Measurements from ENCODE around the gene TTYH3. TPM values are rescaled to one million over a fixed set of nuclear protein-coding genes. Genes with fewer than 3 reads are reported as not detected.

TTYH3 gene
- total and polyA plus RNA-seq, 2 donors, result 4.4 to 20.4 TPM

DNA sequence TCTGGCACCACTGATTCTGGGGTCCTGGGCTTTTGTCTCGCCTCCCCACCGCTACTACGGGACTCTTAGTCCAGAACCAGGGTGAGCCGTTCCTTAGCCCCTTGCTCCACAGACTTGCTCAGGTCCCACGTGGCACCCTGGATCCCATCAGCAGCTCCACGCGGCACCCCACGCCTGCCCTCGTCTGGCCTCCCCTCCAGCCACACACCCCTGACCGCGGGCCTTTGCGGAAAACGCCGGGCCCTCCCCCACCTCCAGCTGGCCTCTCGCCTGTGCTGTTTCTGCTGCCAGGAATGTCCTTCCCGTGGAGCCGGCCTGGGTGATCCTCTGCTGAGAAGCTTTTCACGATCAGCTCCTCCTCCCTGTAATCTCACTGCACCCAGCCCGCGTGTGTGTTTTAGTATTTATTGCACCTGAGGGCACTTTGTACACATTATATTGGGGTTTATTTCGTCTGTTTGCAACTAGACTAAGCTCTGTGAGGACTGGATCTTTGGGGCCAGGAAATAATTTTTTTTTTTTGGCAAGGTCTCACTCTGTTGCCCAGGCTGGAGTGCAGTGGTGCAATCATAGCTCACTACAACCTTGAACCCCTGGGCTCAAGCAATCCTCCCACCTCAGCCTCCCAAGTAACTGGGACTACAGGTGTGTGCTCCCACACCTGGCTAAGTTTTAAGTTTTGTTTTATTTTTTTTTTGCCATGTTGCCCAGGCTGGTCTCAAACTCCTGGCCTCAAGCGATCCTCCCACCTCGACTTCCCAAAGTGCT lies 10.5 kb upstream of the TTYH3 start:
- no peaks in the 10 kb centered on the region for H3K27me3 ChIP-seq (ENCODE audit: control insufficient read depth in 2 of 2, insufficient read depth in 1 of 2, low read length in 1 of 2)
- WGBS, result 93% methylated on average over 23 of the region's 23 CpGs
- H3K36me3 ChIP-seq (ENCODE audit: control insufficient read depth in 2 of 2, insufficient read depth in 2 of 2, low read length in 1 of 2), result no peaks in the 10 kb centered on the region
- H3K4me1 ChIP-seq (ENCODE audit: control insufficient read depth in 2 of 2, insufficient read depth in 2 of 2, low read length in 2 of 2), result peaks cover 0 to 15% of the 10 kb centered on the region in 2 donors
- no peaks in the 10 kb centered on the region for H3K9me3 ChIP-seq (ENCODE audit: control insufficient read depth in 2 of 2, insufficient read depth in 1 of 2, low read length in 1 of 2)
- no peak overlapping the region for H3K4me3 ChIP-seq (ENCODE audit: low read length in 2 of 2)
- H3K27ac ChIP-seq (ENCODE audit: low read depth in 1 of 2, low read length in 1 of 2), result no peak overlapping the region
- DNase-seq (ENCODE audit: low read depth in 6 of 9, low spot score in 9 of 9), result no peak

- Histone ChIP-seq H3K27me3 (ENCODE audit: control insufficient read depth in 2 of 2, insufficient read depth in 1 of 2, low read length in 1 of 2) (peaks cover 0 to 4% of the 10 kb centered on the region in 2 donors), H3K4me1 (ENCODE audit: control insufficient read depth in 2 of 2, insufficient read depth in 2 of 2, low read length in 2 of 2) (peaks cover 0 to 14% of the 10 kb centered on the region in 2 donors), H3K27ac (ENCODE audit: low read depth in 1 of 2, low read length in 1 of 2) (no peak overlapping the region), H3K36me3 (ENCODE audit: control insufficient read depth in 2 of 2, insufficient read depth in 2 of 2, low read length in 1 of 2) (no peaks in the 10 kb centered on the region), H3K4me3 (ENCODE audit: low read length in 2 of 2) (no peak overlapping the region), H3K9me3 (ENCODE audit: control insufficient read depth in 2 of 2, insufficient read depth in 1 of 2, low read length in 1 of 2) (no peaks in the 10 kb centered on the region)
- no peak for DNase-seq (ENCODE audit: low read depth in 6 of 9, low spot score in 9 of 9)
- 77% methylated on average over 12 of the region's 12 CpGs for WGBS
Measured at GRCh38 chr7:2621948-2622640, 9.7 kb upstream of the TTYH3 start.

DNA sequence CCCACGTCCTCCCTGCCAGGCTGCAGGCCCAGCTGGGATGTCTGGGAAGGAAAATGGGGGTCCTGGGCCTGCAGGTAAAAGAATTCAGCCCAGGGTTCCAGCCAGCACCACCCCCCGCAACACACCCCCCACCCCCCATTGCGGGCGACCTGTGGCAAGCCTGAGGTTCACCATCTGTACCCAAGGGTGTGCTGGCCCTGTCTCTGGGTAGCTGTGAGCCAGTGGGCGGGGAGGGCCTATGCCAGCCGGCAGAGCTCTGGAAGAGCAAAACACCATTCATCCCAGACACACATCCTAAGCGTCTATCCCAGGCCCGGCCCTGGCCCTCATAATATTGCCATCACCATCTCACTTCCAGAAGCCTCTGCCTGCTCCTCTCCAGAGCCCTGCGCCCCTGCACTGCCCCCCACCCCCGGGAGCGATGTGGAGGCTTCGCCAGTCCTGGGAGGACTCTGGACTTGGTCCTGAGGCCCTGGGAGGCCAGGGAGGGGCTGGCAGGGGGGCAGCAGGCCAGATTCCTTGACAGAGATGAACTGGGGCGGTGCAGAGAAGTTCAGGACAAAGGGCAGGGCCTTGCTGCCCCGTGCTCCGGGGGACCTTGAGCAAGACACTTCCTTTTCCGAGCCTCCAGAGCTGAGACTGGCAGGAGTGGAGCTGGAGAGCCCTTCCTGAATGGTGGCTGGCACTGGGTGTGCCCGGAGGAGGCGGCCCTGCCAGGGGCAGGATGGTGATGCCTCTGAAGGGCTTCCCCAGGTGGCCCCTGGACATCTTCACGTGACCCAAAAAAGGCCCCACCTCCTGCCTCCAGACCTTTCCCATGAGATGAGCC lies 8.7 kb upstream of the TTYH3 start:
- no peak for DNase-seq (ENCODE audit: low read depth in 6 of 9, low spot score in 9 of 9)

DNA sequence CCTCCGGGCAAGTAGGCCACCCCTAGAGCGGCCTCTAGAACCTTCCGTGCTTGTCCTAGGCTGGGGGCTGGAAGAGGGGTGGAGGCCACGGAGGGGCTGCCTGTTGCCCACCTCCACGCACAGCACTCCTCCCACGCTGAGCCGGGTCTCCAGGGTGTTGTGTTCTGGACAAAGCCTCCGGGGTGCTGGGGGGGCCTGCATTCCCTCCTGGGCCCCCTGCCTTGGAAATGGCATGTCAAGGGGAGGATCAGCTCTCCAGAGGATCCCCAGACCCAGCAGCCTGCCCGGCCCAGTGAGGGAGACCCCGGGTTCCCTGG lies 8.1 kb upstream of the TTYH3 start:
- WGBS, result 95% methylated on average over 10 of the region's 10 CpGs
- H3K27me3 ChIP-seq (ENCODE audit: control insufficient read depth in 2 of 2, insufficient read depth in 1 of 2, low read length in 1 of 2), result peaks cover 0 to 12% of the 10 kb centered on the region in 2 donors
- no peak for DNase-seq (ENCODE audit: low read depth in 6 of 9, low spot score in 9 of 9)
- H3K36me3 ChIP-seq (ENCODE audit: control insufficient read depth in 2 of 2, insufficient read depth in 2 of 2, low read length in 1 of 2), result no peaks in the 10 kb centered on the region
- H3K4me1 ChIP-seq (ENCODE audit: control insufficient read depth in 2 of 2, insufficient read depth in 2 of 2, low read length in 2 of 2), result peaks cover 0 to 7% of the 10 kb centered on the region in 2 donors
- no peaks in the 10 kb centered on the region for H3K9me3 ChIP-seq (ENCODE audit: control insufficient read depth in 2 of 2, insufficient read depth in 1 of 2, low read length in 1 of 2)
- H3K4me3 ChIP-seq (ENCODE audit: low read length in 2 of 2), result no peak overlapping the region
- no peak overlapping the region for H3K27ac ChIP-seq (ENCODE audit: low read depth in 1 of 2, low read length in 1 of 2)

More for the DNA sequence above, 8.7 kb upstream of the TTYH3 start:
- Histone ChIP-seq H3K27ac (ENCODE audit: low read depth in 1 of 2, low read length in 1 of 2) (no peak overlapping the region), H3K36me3 (ENCODE audit: control insufficient read depth in 2 of 2, insufficient read depth in 2 of 2, low read length in 1 of 2) (no peaks in the 10 kb centered on the region), H3K27me3 (ENCODE audit: control insufficient read depth in 2 of 2, insufficient read depth in 1 of 2, low read length in 1 of 2) (peaks cover 0 to 10% of the 10 kb centered on the region in 2 donors), H3K4me1 (ENCODE audit: control insufficient read depth in 2 of 2, insufficient read depth in 2 of 2, low read length in 2 of 2) (peaks cover 0 to 7% of the 10 kb centered on the region in 2 donors), H3K4me3 (ENCODE audit: low read length in 2 of 2) (no peak overlapping the region), H3K9me3 (ENCODE audit: control insufficient read depth in 2 of 2, insufficient read depth in 1 of 2, low read length in 1 of 2) (no peaks in the 10 kb centered on the region)
- WGBS, result 81% methylated on average over 19 of the region's 19 CpGs

GRCh38 chr7:2624293-2624886 lies 7.4 kb upstream of the TTYH3 start:
- Histone ChIP-seq H3K4me3 (ENCODE audit: low read length in 2 of 2) (no peak overlapping the region), H3K9me3 (ENCODE audit: control insufficient read depth in 2 of 2, insufficient read depth in 1 of 2, low read length in 1 of 2) (no peaks in the 10 kb centered on the region), H3K27me3 (ENCODE audit: control insufficient read depth in 2 of 2, insufficient read depth in 1 of 2, low read length in 1 of 2) (peaks cover 0 to 12% of the 10 kb centered on the region in 2 donors), H3K4me1 (ENCODE audit: control insufficient read depth in 2 of 2, insufficient read depth in 2 of 2, low read length in 2 of 2) (peaks cover 0 to 7% of the 10 kb centered on the region in 2 donors), H3K27ac (ENCODE audit: low read depth in 1 of 2, low read length in 1 of 2) (no peak overlapping the region), H3K36me3 (ENCODE audit: control insufficient read depth in 2 of 2, insufficient read depth in 2 of 2, low read length in 1 of 2) (no peaks in the 10 kb centered on the region)
- WGBS, result 94% methylated on average over 18 of the region's 18 CpGs
- no peak for DNase-seq (ENCODE audit: low read depth in 6 of 9, low spot score in 9 of 9)

DNA sequence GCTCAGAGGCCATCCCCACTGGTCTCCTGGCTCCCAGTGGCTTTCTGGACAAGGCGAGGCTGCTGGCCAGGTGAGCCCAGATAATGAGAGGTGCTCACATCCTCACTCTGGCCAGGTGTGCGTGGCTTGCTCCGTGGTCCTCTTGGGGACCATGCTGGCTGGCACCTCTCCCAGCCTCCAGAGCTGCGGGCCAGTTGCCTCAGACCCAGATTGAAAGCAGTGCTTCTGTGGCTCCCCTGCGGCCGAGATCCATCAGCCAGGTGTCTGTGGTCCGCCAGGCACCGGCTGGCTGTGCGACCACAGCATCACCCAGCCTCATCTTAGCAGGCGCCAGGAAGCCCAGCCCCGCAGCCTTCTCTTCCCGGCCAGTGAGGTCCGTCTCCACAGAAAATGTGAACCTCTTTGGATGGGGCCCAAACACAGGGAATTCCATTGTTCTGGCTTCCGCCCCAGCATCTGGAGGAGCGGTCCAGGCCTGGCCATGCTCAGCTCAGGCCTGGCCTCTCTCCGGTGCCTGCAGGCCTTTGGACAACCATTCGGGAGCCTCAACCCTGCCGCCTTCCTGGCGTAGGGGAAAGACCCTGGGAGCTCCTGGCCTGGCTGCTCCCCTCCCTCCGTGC lies 5.2 kb upstream of the TTYH3 start:
- Histone ChIP-seq H3K27ac (ENCODE audit: low read depth in 1 of 2, low read length in 1 of 2) (peak overlapping the region in 1 of 2 donors; percentile 32), H3K4me3 (ENCODE audit: low read length in 2 of 2) (no peak overlapping the region), H3K27me3 (ENCODE audit: control insufficient read depth in 2 of 2, insufficient read depth in 1 of 2, low read length in 1 of 2) (peaks cover 0 to 12% of the 10 kb centered on the region in 2 donors), H3K36me3 (ENCODE audit: control insufficient read depth in 2 of 2, insufficient read depth in 2 of 2, low read length in 1 of 2) (no peaks in the 10 kb centered on the region), H3K4me1 (ENCODE audit: control insufficient read depth in 2 of 2, insufficient read depth in 2 of 2, low read length in 2 of 2) (peaks cover 0 to 11% of the 10 kb centered on the region in 2 donors), H3K9me3 (ENCODE audit: control insufficient read depth in 2 of 2, insufficient read depth in 1 of 2, low read length in 1 of 2) (no peaks in the 10 kb centered on the region)
- WGBS, result 70% methylated on average over 20 of the region's 20 CpGs
- no peak for DNase-seq (ENCODE audit: low read depth in 6 of 9, low spot score in 9 of 9)

DNA sequence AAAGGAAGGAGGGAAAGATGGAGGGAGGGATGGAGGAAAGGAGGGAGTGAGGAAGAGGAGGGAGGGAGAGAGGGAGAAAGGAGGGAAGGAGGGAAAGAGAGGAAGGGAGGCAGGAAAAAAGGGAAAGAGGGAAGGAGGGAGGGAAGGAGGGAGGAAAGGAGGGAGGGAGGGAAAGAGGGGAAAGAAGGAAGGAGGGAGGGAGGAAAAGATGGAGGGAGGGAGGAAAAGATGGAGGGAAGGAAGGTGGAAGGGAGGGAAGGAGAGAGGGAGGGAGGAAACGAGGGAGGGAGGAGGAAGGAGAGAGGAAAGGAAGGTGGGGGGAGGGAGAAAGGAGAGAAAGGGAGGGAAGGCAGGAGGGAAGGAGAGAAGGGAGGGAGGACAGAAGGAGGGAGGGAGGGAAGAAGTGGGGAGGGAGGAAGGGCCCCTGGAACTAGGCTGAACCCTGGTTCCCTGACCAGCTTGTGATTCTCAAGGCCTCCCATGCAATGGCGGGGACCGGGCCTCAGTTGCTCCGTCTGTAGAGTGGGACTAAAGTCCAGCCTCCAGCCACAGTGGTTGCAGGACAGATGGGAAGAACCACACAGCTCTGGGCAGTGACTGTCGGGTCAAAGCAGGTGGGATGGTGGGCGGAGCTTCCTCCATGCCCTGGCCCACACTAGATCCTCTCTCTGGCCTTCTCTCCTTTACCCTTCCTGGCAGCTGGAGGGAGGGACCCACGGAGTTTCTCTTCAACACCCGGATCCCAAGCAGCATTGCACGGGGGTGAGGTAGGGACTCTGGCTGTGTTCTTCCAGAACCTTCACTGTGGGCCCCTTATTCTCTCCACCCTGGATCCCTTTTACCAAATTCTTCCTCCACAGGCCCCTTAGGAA lies 4.3 kb upstream of the TTYH3 start:
- Histone ChIP-seq H3K4me1 (ENCODE audit: control insufficient read depth in 2 of 2, insufficient read depth in 2 of 2, low read length in 2 of 2) (peaks cover 0 to 8% of the 10 kb centered on the region in 2 donors), H3K4me3 (ENCODE audit: low read length in 2 of 2) (no peak overlapping the region), H3K9me3 (ENCODE audit: control insufficient read depth in 2 of 2, insufficient read depth in 1 of 2, low read length in 1 of 2) (no peaks in the 10 kb centered on the region), H3K36me3 (ENCODE audit: control insufficient read depth in 2 of 2, insufficient read depth in 2 of 2, low read length in 1 of 2) (no peaks in the 10 kb centered on the region), H3K27ac (ENCODE audit: low read depth in 1 of 2, low read length in 1 of 2) (no peak overlapping the region), H3K27me3 (ENCODE audit: control insufficient read depth in 2 of 2, insufficient read depth in 1 of 2, low read length in 1 of 2) (peaks cover 0 to 12% of the 10 kb centered on the region in 2 donors)
- WGBS, result 94% methylated on average over 9 of the region's 9 CpGs
- DNase-seq (ENCODE audit: low read depth in 6 of 9, low spot score in 9 of 9), result no peak

GRCh38 chr7:2628130-2628482 lies 3.7 kb upstream of the TTYH3 start:
- DNase-seq (ENCODE audit: low read depth in 6 of 9, low spot score in 9 of 9), result no peak
- H3K4me1 ChIP-seq (ENCODE audit: control insufficient read depth in 2 of 2, insufficient read depth in 2 of 2, low read length in 2 of 2), result peaks cover 4 to 14% of the 10 kb centered on the region in 2 donors

More at GRCh38 chr7:2628130-2628482, 3.7 kb upstream of the TTYH3 start:
- WGBS, result 96% methylated on average over 12 of the region's 12 CpGs
- Histone ChIP-seq H3K27ac (ENCODE audit: low read depth in 1 of 2, low read length in 1 of 2) (no peak overlapping the region), H3K36me3 (ENCODE audit: control insufficient read depth in 2 of 2, insufficient read depth in 2 of 2, low read length in 1 of 2) (no peaks in the 10 kb centered on the region), H3K27me3 (ENCODE audit: control insufficient read depth in 2 of 2, insufficient read depth in 1 of 2, low read length in 1 of 2) (peaks cover 0 to 12% of the 10 kb centered on the region in 2 donors), H3K9me3 (ENCODE audit: control insufficient read depth in 2 of 2, insufficient read depth in 1 of 2, low read length in 1 of 2) (no peaks in the 10 kb centered on the region), H3K4me3 (ENCODE audit: low read length in 2 of 2) (no peak overlapping the region)

All from thymus (tissue), 11 donors.